HG03558 (cell line): ENCODE measurements around the gene ENTPD1.
"Not testable (repeated sequence)": the region's sequence is repeated elsewhere in the genome, so short reads cannot be mapped to it uniquely, and the experiment has no call there.

Source experiments
- ATAC-seq: cut with Tn5 transposase; IDR thresholded peaks from one replicate; pipeline ENCODE4 v1.9.1; 2021; ENCODE audit warnings: moderate number of reproducible peaks; ENCODE audit not compliant: unreplicated experiment; ENCODE audit errors: extremely low read depth

The ENTPD1 gene

DNA sequence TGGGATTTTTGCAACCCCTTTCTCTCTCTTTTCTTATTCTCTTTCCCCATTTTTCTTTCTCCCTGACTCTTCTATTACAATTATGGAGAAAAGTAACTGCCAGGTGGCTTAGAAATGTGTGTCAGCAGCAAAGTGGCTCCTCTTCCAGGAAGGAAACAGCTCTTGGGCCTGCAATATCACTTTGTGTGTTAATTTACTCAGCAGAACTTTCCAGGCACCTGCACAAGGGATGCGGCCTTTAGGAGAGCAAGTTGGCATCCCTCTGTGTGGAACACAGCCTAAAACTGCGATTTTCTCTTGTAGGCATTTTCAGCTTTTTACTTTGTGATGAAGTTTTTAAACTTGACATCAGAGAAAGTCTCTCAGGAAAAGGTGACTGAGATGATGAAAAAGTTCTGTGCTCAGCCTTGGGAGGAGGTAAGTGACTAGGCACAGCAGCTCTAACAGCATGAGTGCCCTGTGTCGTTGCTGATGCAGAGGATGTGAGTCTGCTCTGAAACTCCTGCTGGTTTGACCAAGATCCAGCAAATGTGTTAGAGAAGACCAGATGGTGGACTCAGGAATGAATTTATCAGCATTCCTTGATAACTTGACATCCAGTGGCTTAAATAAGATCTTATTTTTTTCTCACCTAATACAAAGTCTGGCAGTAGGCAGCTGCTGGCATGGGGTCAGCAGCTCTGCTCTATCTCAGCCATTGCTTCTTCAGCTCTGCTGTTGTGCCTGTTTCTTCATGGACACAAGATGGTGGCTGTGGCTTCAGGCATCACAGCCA lies 104.4 kb downstream of the ENTPD1 start:
- ATAC-seq = no peak

DNA sequence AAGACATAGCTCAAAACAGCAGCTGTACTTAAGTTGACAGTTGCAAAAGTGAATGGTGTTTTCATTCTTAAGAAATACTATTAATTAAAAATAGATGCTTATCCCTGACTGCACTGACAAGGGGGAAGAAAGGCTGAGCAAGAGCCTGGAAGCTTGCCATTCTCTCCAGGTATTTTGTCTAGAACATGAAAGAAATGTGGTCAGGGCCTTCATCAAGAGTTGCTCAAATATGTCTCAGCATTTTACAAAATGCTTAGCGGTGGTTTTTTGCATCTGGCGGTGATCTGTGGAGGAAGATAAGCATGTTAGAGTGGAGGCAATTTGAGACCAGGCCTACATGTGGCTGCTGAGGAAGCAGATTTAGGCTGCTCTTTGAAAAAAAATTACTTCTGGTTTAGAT lies 105.4 kb downstream of the ENTPD1 start:
- ATAC-seq = no peak

DNA sequence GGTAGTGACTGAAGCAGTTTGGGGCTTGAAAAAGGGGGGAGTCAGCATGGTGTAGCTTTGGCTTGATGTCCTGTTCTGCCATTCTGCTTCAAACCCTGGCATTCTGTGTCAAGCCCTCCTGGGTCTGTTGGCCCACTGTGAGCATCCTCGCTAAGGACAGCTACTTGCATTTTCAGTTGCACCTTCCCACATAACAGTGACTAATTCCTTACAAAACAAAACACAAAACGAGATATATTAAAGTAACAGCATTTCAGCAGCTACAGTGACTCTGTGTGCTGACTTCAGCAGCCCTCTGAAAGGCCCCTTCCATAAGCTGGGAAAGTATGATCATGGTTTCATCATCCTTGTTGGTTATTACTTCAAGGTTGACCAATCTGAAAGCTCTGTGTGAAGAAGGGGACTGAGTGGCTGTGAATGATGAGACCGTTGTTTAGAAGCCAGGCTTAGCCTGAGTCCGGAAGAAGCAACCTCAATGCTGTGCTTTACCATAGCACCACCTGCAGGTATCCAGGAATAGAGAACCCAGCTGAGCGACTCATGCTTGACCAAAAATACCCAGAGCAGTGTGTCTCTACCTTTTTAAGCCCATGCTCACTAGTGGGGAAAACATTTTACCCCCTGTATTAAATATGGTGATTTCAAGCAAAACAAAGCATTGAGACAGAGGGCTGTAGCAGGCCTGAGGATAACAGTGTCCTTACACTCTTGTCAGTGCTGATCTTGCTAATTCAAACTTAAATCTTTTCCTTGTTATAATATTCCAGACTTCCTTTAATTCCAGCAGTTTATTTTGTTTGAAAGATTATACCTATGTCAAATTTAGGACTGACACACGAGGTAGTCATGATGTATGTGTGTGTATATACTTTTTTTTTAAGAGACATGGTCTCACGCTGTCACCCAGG lies 109.2 kb downstream of the ENTPD1 start:
- peak; percentile 85 for ATAC-seq

DNA sequence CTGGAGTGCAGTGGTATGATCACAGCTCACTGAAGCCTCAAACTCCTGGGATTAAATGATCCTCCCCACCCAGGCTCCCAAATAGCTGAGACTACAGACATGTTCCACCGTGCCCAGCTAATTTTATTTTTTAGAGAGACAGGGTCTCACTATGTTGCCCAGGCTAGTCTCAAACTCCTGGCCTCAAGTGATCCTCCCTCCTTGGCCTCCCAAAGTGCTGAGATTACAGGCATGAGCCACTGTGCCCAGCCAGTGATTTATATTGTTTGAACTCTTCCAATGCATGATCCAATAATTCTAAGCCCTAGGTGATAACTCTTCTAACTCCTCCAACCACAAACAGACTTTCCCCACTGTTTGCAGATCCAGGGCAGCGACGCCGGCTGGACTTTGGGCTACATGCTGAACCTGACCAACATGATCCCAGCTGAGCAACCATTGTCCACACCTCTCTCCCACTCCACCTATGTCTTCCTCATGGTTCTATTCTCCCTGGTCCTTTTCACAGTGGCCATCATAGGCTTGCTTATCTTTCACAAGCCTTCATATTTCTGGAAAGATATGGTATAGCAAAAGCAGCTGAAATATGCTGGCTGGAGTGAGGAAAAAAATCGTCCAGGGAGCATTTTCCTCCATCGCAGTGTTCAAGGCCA lies 110.0 kb downstream of the ENTPD1 start:
- no peak for ATAC-seq

GRCh38 chr10:95866467-95866842 lies 110.5 kb downstream of the ENTPD1 start:
- ATAC-seq = no peak

- no peak for ATAC-seq
Observed at GRCh38 chr10:95867866-95868265, 111.9 kb downstream of the ENTPD1 start.

DNA sequence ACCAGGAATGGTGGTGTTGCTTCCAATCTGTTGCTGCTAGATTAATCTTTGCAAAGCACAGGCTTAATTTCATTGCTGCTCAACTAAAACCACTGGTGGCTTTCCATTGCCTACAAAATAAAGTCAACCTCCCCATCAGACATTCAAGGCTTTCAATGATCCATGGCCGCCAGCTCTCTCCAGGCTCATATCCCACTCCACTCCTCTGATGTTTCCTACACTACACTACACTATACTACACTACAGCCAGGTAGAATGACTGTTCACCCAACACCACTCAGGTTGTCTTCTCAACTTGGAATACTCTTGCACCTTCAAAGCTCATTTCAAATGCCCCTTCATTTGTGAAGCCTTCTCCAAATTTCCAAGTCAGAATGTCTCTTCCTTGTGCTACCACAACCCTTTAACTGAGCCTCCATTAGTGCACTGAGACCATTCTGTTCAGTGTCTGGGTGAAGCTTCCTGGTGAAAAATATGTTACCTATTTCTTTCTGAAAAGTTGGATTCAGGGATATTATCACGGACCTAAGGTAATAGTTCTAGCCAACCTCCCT lies 116.3 kb downstream of the ENTPD1 start:
- no peak for ATAC-seq

DNA sequence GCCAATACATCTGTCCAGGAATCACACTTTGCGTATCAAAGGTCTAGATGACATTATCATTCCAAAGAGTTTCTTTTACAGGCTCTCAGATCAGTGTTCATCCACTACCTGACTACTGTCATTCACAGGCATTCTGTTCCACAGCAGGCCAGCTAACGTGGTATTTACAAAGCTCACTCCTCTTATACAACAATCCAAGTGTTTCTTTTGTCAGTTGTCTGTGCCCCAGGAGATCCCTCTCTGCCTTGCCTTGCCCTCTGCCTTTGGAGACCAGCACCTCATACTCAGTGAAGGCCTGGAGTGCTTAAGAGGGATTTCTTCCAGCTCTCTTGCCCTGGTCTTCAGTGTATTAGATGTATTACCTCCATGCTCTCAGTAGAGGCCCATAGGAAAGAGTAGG lies 117.2 kb downstream of the ENTPD1 start:
- ATAC-seq = no peak

DNA sequence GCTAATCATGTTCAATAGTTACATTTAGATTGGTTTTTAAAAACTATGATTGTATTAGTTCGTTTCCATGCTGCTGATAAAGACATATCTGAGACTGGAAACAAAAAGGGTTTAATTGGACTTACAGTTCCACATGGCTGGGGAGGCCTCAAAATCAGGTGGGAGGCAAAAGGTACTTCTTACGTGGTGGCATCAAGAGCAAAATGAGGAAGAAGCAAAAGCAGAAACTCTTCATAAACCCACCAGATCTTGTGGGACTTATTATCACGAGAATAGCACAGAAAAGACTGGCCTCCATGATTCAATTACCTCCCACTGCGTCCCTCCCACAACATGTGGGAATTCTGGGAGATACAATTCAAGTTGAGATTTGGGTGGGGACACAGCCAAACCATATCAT lies 117.7 kb downstream of the ENTPD1 start:
- no peak for ATAC-seq

GRCh38 chr10:95874783-95875182 lies 118.8 kb downstream of the ENTPD1 start:
- not testable (repeated sequence) for ATAC-seq

DNA sequence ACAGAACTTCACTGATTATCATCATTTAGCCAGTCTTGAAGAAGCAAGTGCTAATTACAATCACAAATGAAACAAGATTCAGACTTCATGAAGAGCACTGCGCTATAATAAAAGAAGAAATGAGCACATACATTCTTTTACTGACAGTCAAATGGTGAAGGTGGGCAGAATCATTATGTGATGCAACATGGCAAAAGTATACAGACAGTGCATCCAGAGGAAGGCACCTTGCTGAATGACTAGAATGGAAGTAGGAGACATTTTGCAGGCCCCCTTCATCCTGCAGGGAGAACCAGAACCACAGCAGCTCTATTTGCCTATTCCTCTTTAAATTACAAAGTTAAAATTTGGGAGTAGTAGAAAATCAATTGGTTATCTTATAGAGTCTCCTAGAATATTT lies 120.8 kb downstream of the ENTPD1 start:
- ATAC-seq = no peak

DNA sequence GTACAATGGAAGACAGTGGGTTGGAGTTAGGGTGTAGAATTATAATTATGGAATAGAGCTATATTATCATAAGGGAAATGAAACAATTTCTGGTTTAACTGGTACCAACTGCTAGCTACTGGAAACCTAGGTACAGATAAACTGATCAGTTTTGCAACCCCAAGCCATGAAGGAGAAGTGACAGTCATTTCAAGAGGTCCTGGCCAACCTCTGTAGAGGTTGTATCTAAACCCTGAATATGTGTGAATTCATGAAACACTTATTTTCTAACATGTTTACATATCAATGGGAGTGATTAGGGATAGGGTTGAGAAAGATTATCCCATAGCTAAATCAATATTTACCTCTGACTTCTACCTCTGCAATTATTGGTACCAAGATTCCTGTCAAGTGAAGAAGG lies 121.9 kb downstream of the ENTPD1 start:
- no peak for ATAC-seq

GRCh38 chr10:95880704-95881103 lies 124.7 kb downstream of the ENTPD1 start:
- no peak for ATAC-seq

- no peak for ATAC-seq
Observed at GRCh38 chr10:95881316-95881715, 125.4 kb downstream of the ENTPD1 start.

DNA sequence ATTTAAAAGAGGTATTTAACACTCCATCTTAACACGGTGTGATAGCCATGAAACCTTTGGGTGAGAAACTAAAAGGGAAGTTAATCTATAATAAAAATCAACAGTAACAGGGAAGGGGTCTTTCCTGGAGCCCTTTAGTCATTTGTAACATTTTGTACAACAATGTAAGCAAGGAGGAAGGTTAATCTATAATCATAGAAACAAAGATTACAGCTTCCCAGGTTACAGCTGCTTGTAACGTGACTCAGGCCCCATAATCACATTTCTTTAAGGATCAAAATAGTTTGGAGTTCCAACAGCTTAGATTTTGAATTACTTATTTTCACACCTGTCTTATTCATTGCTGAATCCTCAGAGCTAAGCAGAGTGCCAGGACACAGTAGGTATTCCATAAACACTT lies 133.9 kb downstream of the ENTPD1 start:
- no peak for ATAC-seq

DNA sequence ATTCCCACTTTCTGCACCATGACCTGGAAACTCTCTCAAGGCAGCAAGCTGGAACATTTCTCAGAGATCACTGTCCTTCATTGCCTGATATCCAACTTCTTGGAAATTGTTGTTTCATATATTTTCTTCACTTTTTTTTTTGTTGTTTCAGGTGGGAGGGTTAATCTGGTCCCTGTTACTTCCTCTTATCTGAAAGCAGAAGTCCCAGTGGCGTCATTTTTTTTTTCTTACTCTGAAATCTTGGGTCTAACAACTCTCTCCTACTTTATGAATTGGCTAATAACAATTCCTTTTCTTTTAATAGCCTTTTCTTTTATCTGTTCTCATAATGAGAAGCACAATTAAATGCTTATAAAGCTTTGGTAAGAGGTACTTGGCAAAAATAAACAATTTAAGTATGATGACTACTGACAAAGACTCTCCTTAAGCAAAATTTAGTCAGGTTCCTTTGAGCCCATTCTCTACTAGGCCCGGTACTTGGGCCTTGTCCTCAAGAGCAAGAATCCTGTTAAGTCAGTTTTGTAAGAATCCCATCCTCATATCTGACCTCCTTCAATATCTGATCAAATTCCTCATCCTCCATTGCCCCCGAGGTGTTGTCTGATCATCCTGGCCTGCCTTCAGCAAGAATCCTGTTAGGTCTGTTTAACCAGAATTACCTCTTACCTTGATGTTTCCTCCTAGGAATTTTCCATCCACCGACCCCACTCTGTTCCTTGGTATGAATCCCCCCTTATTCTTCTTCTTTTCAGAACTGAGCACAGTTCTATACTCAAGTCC lies 140.3 kb downstream of the ENTPD1 start:
- no peak for ATAC-seq

DNA sequence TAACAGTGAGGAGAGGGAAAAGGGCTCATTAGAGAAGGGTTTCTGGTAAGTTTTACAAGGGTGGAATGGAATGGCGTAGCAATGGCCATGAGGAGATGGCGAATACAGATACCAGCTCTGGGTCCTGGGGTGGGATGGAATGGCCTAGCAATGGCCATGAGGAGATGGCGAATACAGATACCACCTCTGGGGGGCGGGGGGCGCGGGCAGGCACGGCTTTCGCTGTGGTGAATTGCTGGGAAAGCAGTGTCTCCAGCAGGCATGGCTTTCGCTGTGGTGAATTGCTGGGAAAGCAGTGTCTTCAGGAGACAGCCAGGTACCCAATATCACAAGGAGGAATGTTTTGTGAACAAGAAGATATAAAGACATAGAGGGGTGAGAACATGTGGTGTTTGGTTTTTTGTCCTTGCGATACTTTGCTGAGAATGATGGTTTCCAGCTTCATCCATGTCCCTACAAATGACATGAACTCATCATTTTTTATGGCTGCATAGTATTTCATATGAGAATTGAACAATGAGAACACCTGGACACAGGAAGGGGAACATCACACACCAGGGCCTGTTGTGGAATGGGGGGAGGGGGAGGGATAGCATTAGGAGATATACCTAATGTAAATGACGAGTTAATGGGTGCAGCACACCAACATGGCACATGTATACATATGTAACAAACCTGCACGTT lies 150.1 kb downstream of the ENTPD1 start:
- ATAC-seq = not testable (repeated sequence)

DNA sequence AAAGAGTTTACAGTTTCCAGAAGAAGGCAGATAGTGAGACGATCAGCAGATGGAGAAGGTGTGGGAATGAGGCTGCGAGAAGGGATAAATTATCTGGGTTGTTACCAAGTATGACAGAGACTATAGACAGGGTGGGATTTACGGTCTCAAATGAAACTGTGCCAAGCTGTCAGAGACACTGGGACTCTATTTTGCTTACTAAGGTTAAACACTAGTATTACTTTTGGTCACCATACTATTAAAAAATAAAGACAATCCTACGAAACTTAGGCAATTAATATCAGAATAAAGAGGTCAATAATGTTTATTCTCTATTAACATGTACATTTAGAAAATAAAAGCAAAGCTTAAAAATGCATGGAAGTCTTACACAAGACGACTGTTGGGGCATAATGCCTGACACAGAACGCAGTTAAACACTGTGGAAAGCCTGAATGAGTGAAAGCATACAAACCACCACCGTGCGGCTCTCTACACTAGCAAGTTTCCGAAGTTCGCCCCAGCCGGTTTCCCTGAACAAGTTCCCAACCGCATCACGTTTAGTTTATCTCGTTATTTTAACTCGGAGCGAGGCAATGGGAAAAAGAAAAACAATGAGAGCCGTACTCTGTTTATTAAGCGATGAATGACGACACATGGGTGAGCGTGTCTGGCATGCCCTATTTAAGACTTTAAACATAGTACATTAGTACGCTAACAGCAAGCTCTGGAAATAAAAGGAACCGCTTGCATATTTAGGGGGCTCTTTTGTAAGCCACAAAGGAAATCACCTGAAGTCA lies 150.9 kb downstream of the ENTPD1 start:
- ATAC-seq = no peak
